Measurements from ENCODE around the gene SLC34A2. TPM values are rescaled to one million over a fixed set of nuclear protein-coding genes. Genes with fewer than 3 reads are reported as not detected.
"Not testable (repeated sequence)": the region's sequence is repeated elsewhere in the genome, so short reads cannot be mapped to it uniquely, and the experiment has no call there.

Gene SLC34A2
- total RNA-seq, 1 donor from 2014 or later = not detected

GRCh38 chr4:25638806-25639205 lies 16.8 kb upstream of the SLC34A2 start:
- no peaks in the 10 kb centered on the region for H3K36me3 Mint-ChIP-seq (ENCODE audit: low read depth)
- H3K4me3 Mint-ChIP-seq = no peak overlapping the region
- intact Hi-C loops (cut with micrococcal nuclease) = no loop called here
- no peaks in the 10 kb centered on the region for H3K9me3 Mint-ChIP-seq
- no peaks in the 10 kb centered on the region for H3K4me1 Mint-ChIP-seq
- no peak overlapping the region for H3K27ac Mint-ChIP-seq
- DNase-seq = no peak
- peaks cover 4% of the 10 kb centered on the region for H3K27me3 Mint-ChIP-seq

DNA sequence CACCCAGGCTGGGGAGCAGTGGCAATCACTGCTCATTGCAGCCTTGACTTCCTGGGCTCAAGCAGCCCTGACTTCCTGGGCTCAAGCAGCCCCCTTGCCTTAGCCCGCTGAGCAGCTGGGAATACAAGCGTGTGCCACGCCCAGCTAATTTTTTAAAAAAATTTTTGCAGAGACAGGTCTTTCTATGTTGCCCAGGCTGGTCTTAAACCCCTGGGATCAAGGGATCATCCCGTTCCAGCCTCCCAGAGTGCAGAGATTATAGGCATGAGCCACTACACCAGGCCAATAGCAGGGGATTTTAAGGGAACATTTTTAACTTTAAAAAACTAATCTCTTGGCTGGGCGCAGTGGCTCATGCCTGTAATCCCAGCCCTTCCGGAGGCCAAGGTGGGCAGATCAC lies 5.3 kb upstream of the SLC34A2 start:
- no peak for DNase-seq
- no peak overlapping the region for H3K4me3 Mint-ChIP-seq
- peaks cover 16% of the 10 kb centered on the region for H3K27me3 Mint-ChIP-seq
- no peak overlapping the region for H3K27ac Mint-ChIP-seq
- intact Hi-C loops (cut with micrococcal nuclease) = no loop called here
- H3K36me3 Mint-ChIP-seq (ENCODE audit: low read depth) = no peaks in the 10 kb centered on the region
- H3K4me1 Mint-ChIP-seq = peaks cover 4% of the 10 kb centered on the region
- no peaks in the 10 kb centered on the region for H3K9me3 Mint-ChIP-seq

- DNase-seq = no peak
These were observed 4.0 kb upstream of the SLC34A2 start for GRCh38 chr4:25651682-25652081.

GRCh38 chr4:25654031-25654970 lies 1.4 kb upstream of the SLC34A2 start:
- DNase-seq = no peak
- H3K27ac Mint-ChIP-seq = no peak overlapping the region
- intact Hi-C loops (cut with micrococcal nuclease) = no loop called here
- H3K27me3 Mint-ChIP-seq = peaks cover 38% of the 10 kb centered on the region
- H3K4me1 Mint-ChIP-seq = peaks cover 4% of the 10 kb centered on the region
- no peaks in the 10 kb centered on the region for H3K36me3 Mint-ChIP-seq (ENCODE audit: low read depth)
- no peak overlapping the region for H3K4me3 Mint-ChIP-seq
- no peaks in the 10 kb centered on the region for H3K9me3 Mint-ChIP-seq

More at GRCh38 chr4:25651682-25652081, 4.0 kb upstream of the SLC34A2 start:
- no peaks in the 10 kb centered on the region for H3K9me3 Mint-ChIP-seq
- no peak overlapping the region for H3K4me3 Mint-ChIP-seq
- peaks cover 4% of the 10 kb centered on the region for H3K4me1 Mint-ChIP-seq
- intact Hi-C loops (cut with micrococcal nuclease) = no loop called here
- no peaks in the 10 kb centered on the region for H3K36me3 Mint-ChIP-seq (ENCODE audit: low read depth)
- H3K27me3 Mint-ChIP-seq = peaks cover 26% of the 10 kb centered on the region
- no peak overlapping the region for H3K27ac Mint-ChIP-seq

- no peaks in the 10 kb centered on the region for H3K36me3 Mint-ChIP-seq (ENCODE audit: low read depth)
- H3K27me3 Mint-ChIP-seq = peaks cover 38% of the 10 kb centered on the region
- H3K27ac Mint-ChIP-seq = no peak overlapping the region
- no peak overlapping the region for H3K4me3 Mint-ChIP-seq
- intact Hi-C loops (cut with micrococcal nuclease) = no loop called here
- peaks cover 4% of the 10 kb centered on the region for H3K4me1 Mint-ChIP-seq
- DNase-seq = no peak
- no peaks in the 10 kb centered on the region for H3K9me3 Mint-ChIP-seq
These were observed 380 bp downstream of the SLC34A2 start for GRCh38 chr4:25656031-25656430.

- Mint-ChIP-seq H3K4me3 (no peak overlapping the region), H3K27ac (no peak overlapping the region), H3K27me3 (peaks cover 38% of the 10 kb centered on the region), H3K36me3 (ENCODE audit: low read depth) (no peaks in the 10 kb centered on the region), H3K4me1 (peaks cover 4% of the 10 kb centered on the region), H3K9me3 (no peaks in the 10 kb centered on the region)
- no peak for DNase-seq
- intact Hi-C loops (cut with micrococcal nuclease) = no loop called here
These were observed 2.7 kb downstream of the SLC34A2 start for GRCh38 chr4:25658357-25658771.

DNA sequence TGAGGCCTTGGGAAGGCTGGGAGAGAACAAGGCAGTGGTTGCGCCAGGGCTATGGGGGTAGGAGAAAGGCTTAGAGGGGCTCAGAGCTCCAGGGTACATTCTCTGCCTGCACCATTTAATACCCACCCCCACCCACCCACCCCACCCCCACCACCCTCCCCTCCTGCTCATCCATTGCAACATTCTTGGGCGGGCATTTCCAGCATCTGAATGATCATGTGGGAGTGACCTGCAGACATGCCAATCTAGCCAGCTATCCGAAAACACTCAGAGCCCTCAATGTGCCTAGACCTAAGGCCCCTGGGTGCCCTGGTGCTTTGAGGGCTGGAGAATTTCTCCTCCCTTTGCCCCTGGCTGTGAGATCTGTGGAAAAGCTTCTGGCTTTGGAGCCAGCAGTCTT lies 3.1 kb downstream of the SLC34A2 start:
- no peak for DNase-seq
- intact Hi-C loops (cut with micrococcal nuclease) = no loop called here
- H3K9me3 Mint-ChIP-seq = no peaks in the 10 kb centered on the region
- H3K36me3 Mint-ChIP-seq (ENCODE audit: low read depth) = no peaks in the 10 kb centered on the region
- peaks cover 37% of the 10 kb centered on the region for H3K27me3 Mint-ChIP-seq
- peaks cover 4% of the 10 kb centered on the region for H3K4me1 Mint-ChIP-seq
- no peak overlapping the region for H3K4me3 Mint-ChIP-seq
- H3K27ac Mint-ChIP-seq = no peak overlapping the region

- H3K9me3 Mint-ChIP-seq; H3K4me3 Mint-ChIP-seq; intact Hi-C loops (cut with micrococcal nuclease); H3K4me1 Mint-ChIP-seq; DNase-seq; H3K36me3 Mint-ChIP-seq (ENCODE audit: low read depth); H3K27ac Mint-ChIP-seq: not testable (repeated sequence)
- H3K27me3 Mint-ChIP-seq = peaks cover 14% of the 10 kb centered on the region
These were observed 5.8 kb downstream of the SLC34A2 start for GRCh38 chr4:25661441-25661840.

- H3K4me1 Mint-ChIP-seq = no peaks in the 10 kb centered on the region
- no peak overlapping the region for H3K4me3 Mint-ChIP-seq
These were observed 6.7 kb downstream of the SLC34A2 start for GRCh38 chr4:25662306-25662705.

GRCh38 chr4:25663781-25664180 lies 8.1 kb downstream of the SLC34A2 start:
- Mint-ChIP-seq H3K36me3 (ENCODE audit: low read depth) (no peaks in the 10 kb centered on the region), H3K27me3 (no peaks in the 10 kb centered on the region), H3K27ac (no peak overlapping the region), H3K9me3 (no peaks in the 10 kb centered on the region), H3K4me3 (no peak overlapping the region), H3K4me1 (no peaks in the 10 kb centered on the region)
- no peak for DNase-seq
- intact Hi-C loops (cut with micrococcal nuclease) = no loop called here

More at GRCh38 chr4:25662306-25662705, 6.7 kb downstream of the SLC34A2 start:
- H3K36me3 Mint-ChIP-seq (ENCODE audit: low read depth) = no peaks in the 10 kb centered on the region
- no peak overlapping the region for H3K27ac Mint-ChIP-seq
- no peaks in the 10 kb centered on the region for H3K9me3 Mint-ChIP-seq
- intact Hi-C loops (cut with micrococcal nuclease) = no loop called here
- DNase-seq = no peak
- H3K27me3 Mint-ChIP-seq = peaks cover 6% of the 10 kb centered on the region

GRCh38 chr4:25666031-25666630 lies 10.5 kb downstream of the SLC34A2 start:
- no peaks in the 10 kb centered on the region for H3K4me1 Mint-ChIP-seq
- no peak overlapping the region for H3K4me3 Mint-ChIP-seq
- no peaks in the 10 kb centered on the region for H3K36me3 Mint-ChIP-seq (ENCODE audit: low read depth)

GRCh38 chr4:25667931-25668557 lies 12.4 kb downstream of the SLC34A2 start:
- Mint-ChIP-seq H3K27me3 (no peaks in the 10 kb centered on the region), H3K36me3 (ENCODE audit: low read depth) (no peaks in the 10 kb centered on the region), H3K4me3 (no peak overlapping the region), H3K4me1 (no peaks in the 10 kb centered on the region), H3K9me3 (no peaks in the 10 kb centered on the region), H3K27ac (no peak overlapping the region)
- DNase-seq = no peak
- intact Hi-C loops (cut with micrococcal nuclease) = no loop called here

More at GRCh38 chr4:25666031-25666630, 10.5 kb downstream of the SLC34A2 start:
- Mint-ChIP-seq H3K27me3 (no peaks in the 10 kb centered on the region), H3K27ac (no peak overlapping the region), H3K9me3 (no peaks in the 10 kb centered on the region)
- no peak for DNase-seq
- intact Hi-C loops (cut with micrococcal nuclease) = no loop called here

DNA sequence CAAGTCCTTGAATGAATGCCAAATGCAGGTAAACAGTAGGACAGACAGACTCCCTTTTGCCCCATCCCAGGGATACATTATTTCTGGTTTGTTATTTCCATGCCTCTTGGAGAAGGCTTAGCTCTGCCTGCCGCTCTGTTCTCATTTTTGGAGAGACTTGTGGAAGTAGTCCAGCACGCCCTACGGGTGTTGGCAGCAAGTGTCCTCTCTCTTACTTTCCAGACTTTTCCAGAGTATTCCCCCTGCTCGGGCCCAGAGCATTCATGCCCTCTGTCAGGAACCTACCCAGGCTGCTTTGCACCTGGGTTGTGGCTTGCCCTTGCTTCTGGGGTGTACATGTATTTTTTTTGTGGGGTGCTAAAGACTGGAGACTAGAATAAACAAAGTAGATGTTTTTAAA lies 15.3 kb downstream of the SLC34A2 start:
- DNase-seq = no peak
- H3K4me3 Mint-ChIP-seq = no peak overlapping the region
- no peaks in the 10 kb centered on the region for H3K27me3 Mint-ChIP-seq
- H3K4me1 Mint-ChIP-seq = no peaks in the 10 kb centered on the region
- no peaks in the 10 kb centered on the region for H3K36me3 Mint-ChIP-seq (ENCODE audit: low read depth)
- H3K9me3 Mint-ChIP-seq = no peaks in the 10 kb centered on the region
- intact Hi-C loops (cut with micrococcal nuclease) = no loop called here
- H3K27ac Mint-ChIP-seq = no peak overlapping the region

DNA sequence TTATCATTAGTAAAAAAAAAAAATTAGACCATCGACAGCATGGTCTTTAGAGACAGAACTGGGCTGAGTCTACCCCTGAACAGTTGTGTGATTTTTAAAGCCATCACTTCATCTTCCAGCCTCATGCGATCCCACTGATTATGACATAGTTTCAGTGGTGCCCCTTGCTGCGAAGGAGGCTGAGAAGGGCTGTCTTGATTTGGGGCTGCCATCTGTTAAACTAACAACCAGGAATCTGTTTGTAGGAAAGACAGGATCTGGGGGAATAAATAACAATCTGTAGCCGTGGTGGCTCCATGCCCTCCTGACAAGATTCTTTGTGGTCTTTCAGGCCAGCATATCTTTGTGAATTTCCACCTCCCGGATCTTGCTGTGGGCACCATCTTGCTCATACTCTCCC lies 17.1 kb downstream of the SLC34A2 start:
- intact Hi-C loops (cut with micrococcal nuclease) = no loop called here
- Mint-ChIP-seq H3K4me1 (no peaks in the 10 kb centered on the region), H3K27ac (no peak overlapping the region), H3K9me3 (no peaks in the 10 kb centered on the region), H3K36me3 (ENCODE audit: low read depth) (no peaks in the 10 kb centered on the region), H3K4me3 (no peak overlapping the region), H3K27me3 (no peaks in the 10 kb centered on the region)
- DNase-seq = no peak

Measured in activated CD4-positive, alpha-beta T cell treated with anti-CD3 and anti-CD28 coated beads, Interleukin-2, amount 10 ng/mL, durations not matched to agents 24 days and 14 days (primary cell).